ENCODE data around the gene CENPI. TPM values are rescaled to one million over a fixed set of nuclear protein-coding genes. Genes with fewer than 3 reads are reported as not detected.

CENPI gene
- total and polyA plus RNA-seq, 10 of the 15 experiments (the other 5 are each of a cell fraction or from before 2014, with no cell fraction given): 6.9 to 25.8 (median 17.5) TPM

- no peak for TF ChIP-seq ZNF592 (IDR thresholded peaks at IDR 0.05)
- no peak for TF ChIP-seq ZNF384 (IDR thresholded peaks at IDR 0.05; ENCODE audit: borderline replicate concordance, low read depth, low read length)
- TF ChIP-seq RAD51 (IDR thresholded peaks at IDR 0.05): 0 out of 2 replicates have a peak, but pooled peaks have one; percentile 32
- no peak for TF ChIP-seq IRF5 (IDR thresholded peaks at IDR 0.05; ENCODE audit: borderline replicate concordance)
- no peak for TF ChIP-seq NR2C2 (IDR thresholded peaks at IDR 0.05; ENCODE audit: borderline replicate concordance, control insufficient read depth, insufficient read length, low read depth)
- no peak for TF ChIP-seq SKIL (IDR thresholded peaks at IDR 0.05; ENCODE audit: low read depth, poor library complexity, severe bottlenecking)
- TF ChIP-seq JUND (IDR thresholded peaks at IDR 0.05; ENCODE audit: low read depth, low read length): no peak
- TF ChIP-seq ZBTB40 (IDR thresholded peaks at IDR 0.05; ENCODE audit: borderline replicate concordance): no peak
- peak; percentile 83; the same call in 1 of the 2 replicates for TF ChIP-seq NKRF (conservative IDR thresholded peaks at IDR 0.05)
- no peak for TF ChIP-seq ZBTB33 (IDR thresholded peaks at IDR 0.05)
These were observed at the start of gene CENPI (continued) for GRCh38 chrX:101097546-101098453.

All from GM12878 (cell line).